ENCODE measurements around the gene ADAMTS1.

ADAMTS1 gene

DNA sequence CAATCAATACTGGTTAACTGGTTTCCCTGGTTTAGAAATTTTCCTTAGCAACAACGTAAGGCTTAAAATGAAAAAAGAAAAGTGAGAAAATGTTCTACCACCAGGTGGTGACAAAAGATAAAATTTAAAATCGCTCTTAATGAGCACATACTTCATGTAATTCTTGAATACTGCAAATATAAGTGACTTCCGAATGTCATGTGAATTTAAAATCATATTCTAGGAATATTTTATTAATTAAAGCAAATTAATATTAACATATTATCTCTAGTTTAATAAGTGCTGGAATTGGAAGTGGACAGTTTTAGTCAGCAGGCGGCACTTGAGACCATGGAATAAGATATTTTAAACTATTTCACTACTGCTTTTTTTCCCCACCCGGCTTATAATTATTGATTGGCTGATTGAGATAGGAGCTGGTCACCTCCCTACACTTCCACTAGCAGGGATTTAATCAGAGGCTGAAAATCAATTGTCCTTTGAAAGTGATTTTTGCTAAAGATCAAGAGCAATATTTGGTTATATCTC is 5.0 kb upstream of the ADAMTS1 start:
- H3K36me3 Mint-ChIP-seq (ENCODE audit: low read depth) = no peaks in the 10 kb centered on the region
- no peak overlapping the region for H3K4me3 Mint-ChIP-seq
- no peak overlapping the region for H3K27ac Mint-ChIP-seq
- peaks cover 15% of the 10 kb centered on the region for H3K4me1 Mint-ChIP-seq (ENCODE audit: low read depth)
- H3K9me3 Mint-ChIP-seq = no peaks in the 10 kb centered on the region
- peaks cover 39% of the 10 kb centered on the region for H3K27me3 Mint-ChIP-seq (ENCODE audit: low read depth)

- H3K4me1 Mint-ChIP-seq (ENCODE audit: low read depth) = peaks cover 15% of the 10 kb centered on the region
- no peaks in the 10 kb centered on the region for H3K9me3 Mint-ChIP-seq
- H3K36me3 Mint-ChIP-seq (ENCODE audit: low read depth) = no peaks in the 10 kb centered on the region
- H3K4me3 Mint-ChIP-seq = no peak overlapping the region
- H3K27ac Mint-ChIP-seq = no peak overlapping the region
- H3K27me3 Mint-ChIP-seq (ENCODE audit: low read depth) = peaks cover 39% of the 10 kb centered on the region
Observed at GRCh38 chr21:26849428-26850115, 4.4 kb upstream of the ADAMTS1 start.

DNA sequence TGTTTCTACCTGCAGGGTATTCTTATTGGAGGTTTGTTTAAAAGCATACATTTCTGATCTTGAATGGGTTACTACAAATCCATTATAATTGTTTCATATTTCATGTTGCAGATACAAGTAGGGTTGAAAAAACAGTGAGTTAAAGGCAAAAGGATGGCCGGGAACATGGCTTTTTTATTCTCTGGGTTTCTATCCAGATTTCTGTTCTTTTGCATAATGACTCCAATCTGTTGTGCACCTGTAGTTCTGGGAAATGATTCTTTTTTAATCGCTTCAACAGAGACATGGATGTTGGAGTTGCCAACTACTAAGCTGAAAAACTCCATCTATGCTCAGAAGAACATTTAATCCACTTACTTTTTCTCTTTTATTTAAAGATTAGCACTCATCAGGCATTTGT is 2.7 kb upstream of the ADAMTS1 start:
- H3K4me1 Mint-ChIP-seq (ENCODE audit: low read depth) = peaks cover 18% of the 10 kb centered on the region

GRCh38 chr21:26847002-26847401 is 1.8 kb upstream of the ADAMTS1 start:
- Mint-ChIP-seq H3K4me3 (peak overlapping the region; percentile 76), H3K4me1 (ENCODE audit: low read depth) (peaks cover 20% of the 10 kb centered on the region)

More for the DNA sequence above, 2.7 kb upstream of the ADAMTS1 start:
- no peak overlapping the region for H3K27ac Mint-ChIP-seq
- peaks cover 52% of the 10 kb centered on the region for H3K27me3 Mint-ChIP-seq (ENCODE audit: low read depth)
- peaks cover 2% of the 10 kb centered on the region for H3K36me3 Mint-ChIP-seq (ENCODE audit: low read depth)
- H3K9me3 Mint-ChIP-seq = no peaks in the 10 kb centered on the region
- H3K4me3 Mint-ChIP-seq = no peak overlapping the region

GRCh38 chr21:26846036-26846931 is 1.1 kb upstream of the ADAMTS1 start:
- Mint-ChIP-seq H3K27me3 (ENCODE audit: low read depth) (peaks cover 56% of the 10 kb centered on the region), H3K36me3 (ENCODE audit: low read depth) (peaks cover 7% of the 10 kb centered on the region), H3K9me3 (no peaks in the 10 kb centered on the region), H3K4me3 (peak overlapping the region; percentile 76), H3K4me1 (ENCODE audit: low read depth) (peaks cover 20% of the 10 kb centered on the region), H3K27ac (peak overlapping the region; percentile 38)

More at GRCh38 chr21:26847002-26847401, 1.8 kb upstream of the ADAMTS1 start:
- Mint-ChIP-seq H3K27ac (peak overlapping the region; percentile 1), H3K9me3 (no peaks in the 10 kb centered on the region), H3K27me3 (ENCODE audit: low read depth) (peaks cover 56% of the 10 kb centered on the region), H3K36me3 (ENCODE audit: low read depth) (peaks cover 5% of the 10 kb centered on the region)

GRCh38 chr21:26845759-26846035 is 488 bp upstream of the ADAMTS1 start:
- H3K4me1 Mint-ChIP-seq (ENCODE audit: low read depth) = peaks cover 21% of the 10 kb centered on the region
- no peak overlapping the region for H3K27ac Mint-ChIP-seq

DNA sequence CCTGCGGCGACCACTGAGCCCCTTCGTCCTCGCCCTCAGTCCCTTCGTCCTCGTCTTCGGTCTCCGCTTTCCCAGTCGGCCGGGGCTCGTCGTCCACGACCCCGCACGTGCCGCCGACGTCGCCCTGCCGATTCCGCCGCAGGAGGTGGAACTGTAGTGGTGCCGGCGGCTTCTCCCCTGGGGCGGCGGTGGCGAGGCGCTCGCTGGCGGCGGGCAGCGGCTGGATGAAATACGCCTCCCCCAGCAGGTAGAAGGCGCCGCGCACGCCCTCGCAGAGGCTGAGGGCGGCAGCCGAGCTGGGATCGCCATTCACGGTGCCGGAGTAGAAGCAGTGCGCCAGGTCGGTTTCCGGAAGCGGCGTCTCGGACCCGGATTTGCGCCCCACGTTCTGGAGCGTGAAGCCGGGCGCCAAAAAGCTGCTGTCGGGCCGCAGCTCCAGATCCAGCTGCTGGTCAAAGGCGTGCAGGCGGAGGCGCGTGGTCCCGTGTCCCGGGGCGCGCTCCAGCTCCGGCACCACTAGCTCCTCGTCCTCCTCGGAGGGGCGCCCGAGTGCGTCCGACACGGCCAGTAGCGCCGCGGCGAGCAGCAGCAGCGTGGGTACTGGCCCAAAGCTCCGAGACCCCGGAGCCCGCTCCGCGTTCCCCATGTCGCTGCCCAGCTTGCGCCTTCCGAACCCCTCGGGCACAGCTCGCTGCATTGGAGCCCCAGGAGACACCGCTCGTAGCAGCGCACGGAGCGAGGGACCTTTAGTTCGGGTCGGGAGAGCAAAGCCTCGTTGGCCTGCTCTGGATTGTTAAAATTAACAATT is 747 bp downstream of the ADAMTS1 start:
- Mint-ChIP-seq H3K4me3 (peak overlapping the region; percentile 86), H3K27ac (peak overlapping the region; percentile 83), H3K36me3 (ENCODE audit: low read depth) (peaks cover 19% of the 10 kb centered on the region), H3K9me3 (no peaks in the 10 kb centered on the region), H3K4me1 (ENCODE audit: low read depth) (peaks cover 32% of the 10 kb centered on the region), H3K27me3 (ENCODE audit: low read depth) (peaks cover 59% of the 10 kb centered on the region)

More at GRCh38 chr21:26845759-26846035, 488 bp upstream of the ADAMTS1 start:
- Mint-ChIP-seq H3K9me3 (no peaks in the 10 kb centered on the region), H3K4me3 (peak overlapping the region; percentile 76), H3K27me3 (ENCODE audit: low read depth) (peaks cover 56% of the 10 kb centered on the region), H3K36me3 (ENCODE audit: low read depth) (peaks cover 9% of the 10 kb centered on the region)

GRCh38 chr21:26843933-26844257 is 1.3 kb downstream of the ADAMTS1 start:
- Mint-ChIP-seq H3K36me3 (ENCODE audit: low read depth) (peaks cover 22% of the 10 kb centered on the region), H3K4me3 (peak overlapping the region; percentile 86), H3K27ac (peak overlapping the region; percentile 83), H3K4me1 (ENCODE audit: low read depth) (peaks cover 36% of the 10 kb centered on the region), H3K9me3 (no peaks in the 10 kb centered on the region), H3K27me3 (ENCODE audit: low read depth) (peaks cover 57% of the 10 kb centered on the region)

DNA sequence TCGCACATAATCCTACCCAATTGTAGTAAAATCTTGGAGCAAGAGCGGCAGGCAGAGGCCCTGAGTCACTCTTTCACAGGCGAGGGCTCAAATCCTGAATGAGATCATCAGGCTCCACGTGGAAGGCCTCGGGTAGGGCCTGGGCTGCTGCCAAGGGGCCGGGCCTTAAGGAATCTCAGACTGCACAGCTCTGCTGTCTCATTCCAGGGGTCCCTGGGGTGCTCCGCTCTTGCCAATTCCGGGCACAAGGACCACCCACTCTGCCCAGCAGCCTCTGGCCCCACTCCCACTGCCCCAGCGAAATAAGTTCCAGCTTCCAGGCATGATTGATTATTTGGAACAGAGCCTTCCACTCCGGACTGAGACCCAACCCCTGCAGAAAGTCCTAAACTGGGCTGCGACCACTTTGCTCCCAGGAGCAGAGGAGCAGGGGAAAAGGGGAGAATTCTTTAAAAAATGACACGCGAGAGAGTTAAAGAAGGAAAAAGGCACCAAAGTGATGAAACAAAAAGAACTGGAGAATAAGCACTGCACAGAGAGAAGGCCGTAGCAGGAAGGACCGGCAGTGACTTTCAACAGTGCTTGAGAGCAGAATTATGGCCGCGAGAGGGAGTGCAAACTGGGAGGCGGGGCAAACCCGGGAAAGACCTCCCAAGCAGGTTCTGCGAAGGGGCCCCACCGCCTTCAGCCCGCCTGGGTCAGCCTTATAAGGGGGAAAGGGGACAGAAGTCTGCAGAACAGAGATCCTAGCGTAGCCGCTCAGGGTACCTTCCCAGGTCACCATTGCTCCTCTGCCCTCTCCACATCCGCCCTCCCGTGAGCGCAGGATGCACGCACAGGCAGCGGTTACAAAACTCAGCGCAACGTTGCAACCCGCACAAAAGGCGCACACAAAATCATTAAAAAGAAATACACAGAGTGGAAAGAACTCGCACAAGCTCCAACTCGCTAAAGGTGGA is 2.0 kb downstream of the ADAMTS1 start:
- Mint-ChIP-seq H3K9me3 (no peaks in the 10 kb centered on the region), H3K4me1 (ENCODE audit: low read depth) (peaks cover 37% of the 10 kb centered on the region), H3K27ac (peak overlapping the region; percentile 83), H3K4me3 (peak overlapping the region; percentile 86), H3K27me3 (ENCODE audit: low read depth) (peaks cover 55% of the 10 kb centered on the region), H3K36me3 (ENCODE audit: low read depth) (peaks cover 27% of the 10 kb centered on the region)

DNA sequence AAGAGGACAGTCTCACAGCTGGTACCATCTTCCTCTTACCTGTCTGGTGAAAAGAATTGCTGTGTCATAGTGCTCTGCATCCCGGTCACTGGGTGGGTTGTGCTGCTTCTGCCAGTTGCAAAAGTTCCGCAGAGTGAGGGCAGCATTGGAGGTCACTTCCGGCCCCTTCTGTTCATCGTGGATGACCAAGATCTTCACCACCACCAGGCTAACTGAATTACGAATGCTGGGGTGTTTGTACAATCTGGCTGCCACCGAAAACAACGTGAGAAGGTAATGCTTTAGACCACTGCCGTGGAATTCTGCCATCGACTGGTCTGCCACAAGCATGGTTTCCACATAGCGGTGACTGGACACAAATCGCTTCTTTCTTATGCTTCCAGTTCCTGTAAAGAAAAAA is 2.9 kb downstream of the ADAMTS1 start:
- Mint-ChIP-seq H3K27me3 (ENCODE audit: low read depth) (peaks cover 45% of the 10 kb centered on the region), H3K9me3 (no peaks in the 10 kb centered on the region), H3K4me3 (peak overlapping the region; percentile 86), H3K4me1 (ENCODE audit: low read depth) (peaks cover 39% of the 10 kb centered on the region), H3K36me3 (ENCODE audit: low read depth) (peaks cover 31% of the 10 kb centered on the region), H3K27ac (peak overlapping the region; percentile 49)

DNA sequence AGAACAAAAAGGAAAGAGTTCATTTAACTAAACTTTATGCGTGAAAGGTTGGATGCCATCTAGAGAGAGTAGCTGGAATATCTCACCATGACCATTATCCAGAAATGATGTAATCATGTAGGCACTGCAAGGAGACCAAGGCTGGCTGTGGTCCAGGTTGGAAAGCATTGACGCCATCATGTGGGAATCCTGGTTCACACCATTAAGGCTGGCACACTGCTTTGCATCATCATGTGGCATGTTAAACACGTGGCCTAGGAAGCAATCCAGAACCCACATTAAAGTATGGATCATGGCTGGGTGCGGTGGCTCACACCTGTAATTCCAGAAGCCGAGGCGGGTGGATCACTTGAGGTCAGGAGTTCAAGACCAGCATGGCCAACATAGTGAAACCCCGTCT is 4.3 kb downstream of the ADAMTS1 start:
- peak overlapping the region; percentile 57 for H3K27ac Mint-ChIP-seq
- peaks cover 28% of the 10 kb centered on the region for H3K4me1 Mint-ChIP-seq (ENCODE audit: low read depth)
- peaks cover 31% of the 10 kb centered on the region for H3K27me3 Mint-ChIP-seq (ENCODE audit: low read depth)
- no peaks in the 10 kb centered on the region for H3K9me3 Mint-ChIP-seq
- peak overlapping the region; percentile 57 for H3K4me3 Mint-ChIP-seq
- H3K36me3 Mint-ChIP-seq (ENCODE audit: low read depth) = peaks cover 33% of the 10 kb centered on the region

GRCh38 chr21:26840201-26840600 is 5.0 kb downstream of the ADAMTS1 start:
- Mint-ChIP-seq H3K27ac (peak overlapping the region; percentile 8), H3K4me1 (ENCODE audit: low read depth) (peaks cover 28% of the 10 kb centered on the region), H3K4me3 (peak overlapping the region; percentile 57), H3K36me3 (ENCODE audit: low read depth) (peaks cover 33% of the 10 kb centered on the region), H3K27me3 (ENCODE audit: low read depth) (peaks cover 26% of the 10 kb centered on the region), H3K9me3 (no peaks in the 10 kb centered on the region)

DNA sequence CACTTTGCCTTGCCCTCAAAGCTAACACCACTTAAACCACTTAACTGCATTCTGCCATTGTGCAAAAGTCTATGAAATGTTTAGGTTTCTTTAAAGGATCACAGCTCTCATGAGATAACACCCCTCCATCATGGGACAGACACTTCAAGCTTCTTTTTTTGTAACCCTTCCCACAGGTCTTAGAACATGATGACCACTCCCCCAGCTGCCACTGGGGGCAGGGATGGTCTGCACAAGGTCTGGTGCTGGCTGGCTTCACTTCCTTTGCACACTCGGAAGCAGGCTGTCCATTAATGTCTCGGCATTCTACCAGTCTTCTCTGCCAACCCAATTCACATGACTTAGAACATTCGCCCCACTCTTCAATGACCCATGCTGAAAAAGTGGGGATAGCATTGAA is 7.7 kb downstream of the ADAMTS1 start:
- Mint-ChIP-seq H3K36me3 (ENCODE audit: low read depth) (peaks cover 30% of the 10 kb centered on the region), H3K4me3 (peak overlapping the region; percentile 40)

More for the DNA sequence above, 7.7 kb downstream of the ADAMTS1 start:
- Mint-ChIP-seq H3K4me1 (ENCODE audit: low read depth) (peaks cover 46% of the 10 kb centered on the region), H3K27ac (no peak overlapping the region), H3K9me3 (no peaks in the 10 kb centered on the region), H3K27me3 (ENCODE audit: low read depth) (peaks cover 10% of the 10 kb centered on the region)

Measured in T-helper 1 cell treated with Interleukin-12 subunit alpha and Interleukin-12 subunit beta and Interleukin-4 antibody, amounts not matched to agents 30 μg/mL and 1 μg/mL, for 36 hours (primary cell).